H1 (cell line): ENCODE results near the gene ZMIZ1. TPM values are rescaled to one million over a fixed set of nuclear protein-coding genes. Genes with fewer than 3 reads are reported as not detected.

Source experiments
- CTCF ChIA-PET: fragments of 300-600 bp; sonication (Branson Sonifier 250); formaldehyde crosslinking; loops from one replicate; lab custom pipeline; 2021; ENCODE audit not compliant: partially characterized antibody; lab: Charles Lee
- POLR2A ChIA-PET: fragments of 300-600 bp; sonication (Branson Sonifier 250); formaldehyde crosslinking; loops from one replicate; lab custom pipeline; 2021; ENCODE audit warnings: inconsistent platforms; ENCODE audit not compliant: partially characterized antibody; lab: Charles Lee
- DNase-seq, 2 experiments: peaks; one replicate each; pipeline versions ENCODE4 v3.0.0 to v3.0.0-alpha.2; 2010 to 2022; ENCODE audit warnings: low spot score in 2 of 2, low read depth in 1 of 2, mixed read lengths in 1 of 2
- FAIRE-seq: peaks from 2 replicates; lab custom pipeline; 2011; peaks lifted over from hg19 to GRCh38; lab: Jason Lieb, UNC
- H2AFZ ChIP-seq: 2 replicates; pipeline ENCODE4 v1.8.1; 2012; ENCODE audit warnings: low read length, inconsistent platforms
- H2AK5ac ChIP-seq: 2 replicates; pipeline ENCODE4 v1.6.1; 2013; ENCODE audit warnings: low read depth, low read length
- H2BK120ac ChIP-seq: replicated peaks from 2 replicates; pipeline ENCODE3; 2013; ENCODE audit warnings: low read depth, low read length, inconsistent platforms
- H2BK12ac ChIP-seq: 2 replicates; pipeline ENCODE4 v1.6.1; 2013; ENCODE audit warnings: low read depth, low read length
- H2BK15ac ChIP-seq: 2 replicates; pipeline ENCODE4 v1.6.1; 2013; ENCODE audit warnings: low read length
- H2BK20ac ChIP-seq: 2 replicates; pipeline ENCODE4 v1.6.1; 2013; ENCODE audit warnings: low read length
- H2BK5ac ChIP-seq: 2 replicates; pipeline ENCODE4 v1.6.1; 2013; ENCODE audit warnings: low read depth, low read length
- H3K14ac ChIP-seq: 2 replicates; pipeline ENCODE4 v1.6.1; 2013; ENCODE audit warnings: inconsistent platforms; ENCODE audit not compliant: insufficient read length
- H3K18ac ChIP-seq: 2 replicates; pipeline ENCODE4 v1.6.1; 2013; ENCODE audit warnings: low read length; ENCODE audit errors: extremely low read depth
- H3K23ac ChIP-seq: 2 replicates; pipeline ENCODE4 v1.6.1; 2013; ENCODE audit warnings: inconsistent platforms; ENCODE audit not compliant: insufficient read length
- H3K23me2 ChIP-seq: 2 replicates; pipeline ENCODE4 v1.6.1; 2013; ENCODE audit warnings: low read depth, low read length
- H3K27ac ChIP-seq: 2 replicates; pipeline ENCODE4 v1.6.1; 2011; ENCODE audit warnings: low read depth, low read length, inconsistent platforms
- H3K27me3 ChIP-seq, 4 experiments: replicated peaks in 1 of 4; 1 replicate in 1 of 4; 2 replicates in 3 of 4; pipeline versions ENCODE4 v1.6.1 to v1.8.1; 2011 to 2013; ENCODE audit warnings: low read length in 3 of 4, mild to moderate bottlenecking in 3 of 4, inconsistent platforms in 2 of 4, mixed read lengths in 2 of 4, moderate library complexity in 1 of 4; ENCODE audit not compliant: control insufficient read depth in 3 of 4, insufficient read depth in 3 of 4; ENCODE audit errors: extremely low read depth in 1 of 4
- H3K36me3 ChIP-seq, 4 experiments: 2 replicates each; pipeline versions ENCODE4 v1.6.1 to v1.8.1; 2011 to 2013; ENCODE audit warnings: mild to moderate bottlenecking in 4 of 4, low read length in 3 of 4, moderate library complexity in 2 of 4, control low read depth in 1 of 4, inconsistent platforms in 1 of 4; ENCODE audit not compliant: insufficient read depth in 4 of 4, control insufficient read depth in 2 of 4
- H3K4ac ChIP-seq: replicated peaks from 2 replicates; pipeline ENCODE3; 2013; ENCODE audit warnings: low read length, low read depth, mixed read lengths, inconsistent platforms; ENCODE audit not compliant: insufficient read length
- H3K4me1 ChIP-seq, 4 experiments: replicated peaks in 1 of 4; 1 replicate in 1 of 4; 2 replicates in 3 of 4; pipeline versions ENCODE4 v1.6.1 to v1.8.1; 2011 to 2013; ENCODE audit warnings: low read length in 3 of 4, inconsistent platforms in 2 of 4, mixed read lengths in 1 of 4; ENCODE audit not compliant: insufficient read depth in 4 of 4, control insufficient read depth in 3 of 4
- H3K4me2 ChIP-seq, 2 experiments: 2 replicates each; pipeline versions ENCODE4 v1.6.1 to v1.8.1; 2011 to 2013; ENCODE audit warnings: low read depth in 2 of 2, low read length in 2 of 2, control low read depth in 1 of 2, inconsistent platforms in 1 of 2, mild to moderate bottlenecking in 1 of 2; ENCODE audit not compliant: insufficient read depth in 1 of 2
- H3K4me3 ChIP-seq, 4 experiments: fragments of 200-600, 300-600 bp in 1 of 4; sonication (generic), shearing (Covaris generic), sonication (Bioruptor Twin) in 1 of 4; 2 replicates each; pipeline versions ENCODE4 v1.5.1 to v1.8.1; 2011 to 2016; ENCODE audit warnings: low read length in 4 of 4, low read depth in 3 of 4, control low read depth in 2 of 4, inconsistent platforms in 2 of 4, mild to moderate bottlenecking in 2 of 4, mixed read lengths in 1 of 4, moderate library complexity in 1 of 4; ENCODE audit not compliant: insufficient read depth in 2 of 4; ENCODE audit errors: extremely low read depth in 1 of 4
- H3K56ac ChIP-seq: replicated peaks from 2 replicates; pipeline ENCODE3; 2013; ENCODE audit warnings: low read depth, mild to moderate bottlenecking, mixed read lengths, low read length, inconsistent platforms; ENCODE audit not compliant: insufficient read length
- H3K79me1 ChIP-seq: 2 replicates; pipeline ENCODE4 v1.6.1; 2013; ENCODE audit warnings: low read depth, low read length, control low read depth
- H3K79me2 ChIP-seq, 2 experiments: 2 replicates each; pipeline versions ENCODE4 v1.6.1 to v1.8.1; 2012 to 2013; ENCODE audit warnings: low read length in 2 of 2, mild to moderate bottlenecking in 2 of 2, inconsistent platforms in 1 of 2; ENCODE audit not compliant: insufficient read depth in 2 of 2, control insufficient read depth in 1 of 2
- H3K9ac ChIP-seq, 4 experiments: replicated peaks in 1 of 4; 1 replicate in 1 of 4; 2 replicates in 3 of 4; pipeline versions ENCODE4 v1.6.1 to v1.8.1; 2011 to 2013; ENCODE audit warnings: low read depth in 3 of 4, low read length in 3 of 4, control low read depth in 2 of 4, mild to moderate bottlenecking in 2 of 4, moderate library complexity in 2 of 4, inconsistent platforms in 1 of 4; ENCODE audit errors: extremely low read depth in 1 of 4
- H3K9me3 ChIP-seq, 2 experiments: 2 replicates each; pipeline versions ENCODE4 v1.6.1 to v1.8.1; 2012 to 2013; ENCODE audit warnings: mild to moderate bottlenecking in 2 of 2, moderate library complexity in 2 of 2, control low read depth in 1 of 2, inconsistent platforms in 1 of 2, low read depth in 1 of 2, low read length in 1 of 2, mixed read lengths in 1 of 2; ENCODE audit not compliant: insufficient read depth in 2 of 2
- H4K20me1 ChIP-seq, 2 experiments: replicated peaks in 1 of 2; 2 replicates each; pipeline versions ENCODE3 to v1.8.1; 2011 to 2013; ENCODE audit warnings: inconsistent platforms in 2 of 2, low read length in 2 of 2, mild to moderate bottlenecking in 1 of 2; ENCODE audit not compliant: insufficient read depth in 2 of 2, control insufficient read depth in 1 of 2
- H4K5ac ChIP-seq: 2 replicates; pipeline ENCODE4 v1.6.1; 2013; ENCODE audit warnings: low read length, low read depth, mixed read lengths, inconsistent platforms; ENCODE audit not compliant: insufficient read length
- H4K8ac ChIP-seq: 2 replicates; pipeline ENCODE4 v1.8.0; 2013; ENCODE audit warnings: mild to moderate bottlenecking, moderate library complexity, low read length, inconsistent platforms; ENCODE audit not compliant: insufficient read depth; ENCODE audit errors: extremely low read depth
- H4K91ac ChIP-seq: replicated peaks from 2 replicates; pipeline ENCODE3; 2013; ENCODE audit warnings: low read length, mixed read lengths, inconsistent platforms; ENCODE audit not compliant: insufficient read length
- CBX5 ChIP-seq: fragments of 300-800, 300-1000 bp; sonication (generic); IDR thresholded peaks from 2 replicates; pipeline ENCODE4 v1.7.1; 2016; ENCODE audit warnings: antibody characterized with exemption, low read length, low read depth
- CREB1 ChIP-seq: IDR thresholded peaks from 2 replicates; pipeline ENCODE4 v1.6.1; 2012; ENCODE audit warnings: inconsistent platforms
- EGR1 ChIP-seq: IDR thresholded peaks from 2 replicates; pipeline ENCODE4 v1.6.1; 2011; ENCODE audit warnings: low read depth, low read length, borderline replicate concordance
- EZH2 ChIP-seq: fragments of 200-600 bp; sonication (generic); IDR thresholded peaks from 2 replicates; pipeline ENCODE4 v1.7.1; 2012; ENCODE audit warnings: low read depth, mild to moderate bottlenecking, moderate library complexity, low read length, inconsistent platforms; ENCODE audit not compliant: severe bottlenecking
- FOSL1 ChIP-seq: IDR thresholded peaks from 2 replicates; pipeline ENCODE4 v1.6.1; 2011; ENCODE audit warnings: mild to moderate bottlenecking, low read depth, low read length, moderate library complexity; ENCODE audit not compliant: insufficient read depth
- HDAC6 ChIP-seq: IDR thresholded peaks from one replicate; pipeline ENCODE4 v1.7.1; 2012; ENCODE audit warnings: low read depth, mild to moderate bottlenecking, inconsistent platforms, low read length, moderate library complexity
- KDM5A ChIP-seq: fragments of 200-600 bp; IDR thresholded peaks from 2 replicates; pipeline ENCODE4 v1.7.1; 2012; ENCODE audit warnings: mild to moderate bottlenecking, low read length, inconsistent platforms, mixed read lengths
- NRF1 ChIP-seq: IDR thresholded peaks from 2 replicates; pipeline ENCODE4 v1.6.1; 2011; ENCODE audit warnings: mild to moderate bottlenecking, low read depth, low read length, improper control_type of control experiment
- POLR2A ChIP-seq, 2 experiments: IDR thresholded peaks; 1 replicate in 1 of 2; 2 replicates in 1 of 2; pipeline ENCODE4 v1.6.1; 2011; ENCODE audit warnings: low read depth in 2 of 2, low read length in 2 of 2, mild to moderate bottlenecking in 2 of 2; ENCODE audit errors: control extremely low read depth in 1 of 2
- RFX5 ChIP-seq: IDR thresholded peaks from 2 replicates; pipeline ENCODE4 v1.6.1; 2011; ENCODE audit warnings: low read depth, low read length, improper control_type of control experiment, borderline replicate concordance
- RNF2 ChIP-seq: fragments of 200-900, 300-1000 bp; sonication (generic); IDR thresholded peaks from 2 replicates; pipeline ENCODE4 v1.7.1; 2016; ENCODE audit warnings: borderline replicate concordance, low read depth, mild to moderate bottlenecking, antibody characterized with exemption, low read length; ENCODE audit not compliant: poor library complexity, severe bottlenecking; ENCODE audit errors: missing control alignments
- SIN3A ChIP-seq, 2 experiments: IDR thresholded peaks in 1 of 2; conservative IDR thresholded peaks in 1 of 2; 2 replicates each; pipeline ENCODE4 v1.6.1; 2011 to 2012; ENCODE audit warnings: low read length in 2 of 2, improper control_type of control experiment in 1 of 2, low read depth in 1 of 2, mild to moderate bottlenecking in 1 of 2
- SUZ12 ChIP-seq: fragments of 200-600 bp; sonication (generic); IDR thresholded peaks from 2 replicates; pipeline ENCODE4 v1.6.1; 2012; ENCODE audit warnings: mild to moderate bottlenecking, inconsistent platforms, low read length, moderate library complexity, mixed read lengths
- TAF1 ChIP-seq: IDR thresholded peaks from 2 replicates; pipeline ENCODE4 v1.6.1; 2011; ENCODE audit warnings: mild to moderate bottlenecking, low read depth, low read length
- TCF12 ChIP-seq: IDR thresholded peaks from 2 replicates; pipeline ENCODE4 v1.6.1; 2011; ENCODE audit warnings: low read depth, mild to moderate bottlenecking, low read length
- WGBS, 2 experiments: shearing (Covaris generic) in 1 of 2; methylation state at CpG; one replicate each; pipeline versions ENCODE4 v1.1.6 to v1.1.7; 2013 to 2015; ENCODE audit warnings: low lambda C conversion rate in 2 of 2, mixed read lengths in 2 of 2, inconsistent platforms in 1 of 2, low coverage in 1 of 2, missing lambda C conversion rate in 1 of 2; ENCODE audit not compliant: insufficient replicate concordance in 2 of 2, insufficient coverage in 1 of 2, insufficient read length in 1 of 2; ENCODE audit errors: extremely low coverage in 1 of 2, missing lambda C conversion rate in 1 of 2; 5-methylcytosine and 5-hydroxymethylcytosine counted together
- polyA plus RNA-seq, 7 experiments: library from polyadenylated mRNA; depleted of rRNA in 3 of 7; stranded (reverse) in 5 of 7; unstranded in 2 of 7; fragments of >200 nt in 5 of 7; fragments of 200-250 nt in 2 of 7; gene quantifications; 1 replicate in 5 of 7; 2 replicates in 1 of 7; 4 replicates in 1 of 7; pipeline versions ENCODE4 v1.2.1 to v1.2.3, GENCODE V29; 2011 to 2013; ENCODE audit warnings: missing spikeins in 2 of 7, mixed read lengths in 2 of 7
- total RNA-seq: library from RNA; stranded (reverse); fragmentation: NEBNext Ultra II Directional; extraction: Animal tissue kit (Norgen Biotek cat#: 25700); gene quantifications from 2 replicates; pipeline ENCODE4 v1.2.1, GENCODE V29; 2021

Gene ZMIZ1
- total and polyA plus RNA-seq, 2 of the 8 experiments (the other 6 are each of a cell fraction or from before 2014, with no cell fraction given) = 8.1 to 28.0 TPM

GRCh38 chr10:79056361-79056735, 12.4 kb upstream of the ZMIZ1 start:
- Histone ChIP-seq H3K4me3 (no peak overlapping the region), H3K27ac (no peak overlapping the region)
- FAIRE-seq = no peak
- TF ChIP-seq NRF1 (no peak), SIN3A (conservative IDR thresholded peaks at IDR 0.05 in 1 of 2, IDR thresholded peaks at IDR 0.05 in 1 of 2; ENCODE audit: low read depth in 1 of 2, low read length in 2 of 2) (no peak), HDAC6 (no peak), RNF2 (no peak), CREB1 (no peak), FOSL1 (no peak), CBX5 (no peak), RFX5 (no peak), TCF12 (no peak), EZH2 (no peak), TAF1 (no peak), KDM5A (no peak), SUZ12 (no peak), POLR2A (IDR thresholded peaks at IDR 0.05; ENCODE audit: control extremely low read depth in 1 of 2, low read depth in 2 of 2, low read length in 2 of 2) (no peak), EGR1 (no peak)

More at GRCh38 chr10:79056361-79056735, 12.4 kb upstream of the ZMIZ1 start:
- Histone ChIP-seq H3K36me3 (no peaks in the 10 kb centered on the region), H3K4me1 (peaks cover 0 to 30% (median 14%) of the 10 kb centered on the region in 4 experiments; a peak in 6 of 7 replicates), H4K8ac (no peak overlapping the region), H2AFZ (no peak overlapping the region), H3K14ac (no peak overlapping the region), H3K4me2 (peak overlapping the region in 1 of 2 experiments; percentile 23; a peak in 2 of 4 replicates), H2BK5ac (no peak overlapping the region), H3K27me3 (peaks cover 0 to 12% (median 0%) of the 10 kb centered on the region in 4 experiments; a peak in 2 of 7 replicates), H3K18ac (peak overlapping the region; percentile 27; the same call in 1 of the 2 replicates), H2BK120ac (no peak overlapping the region), H3K56ac (no peak overlapping the region), H3K79me2 (no peaks in the 10 kb centered on the region), H2BK15ac (no peak overlapping the region), H4K5ac (no peak overlapping the region), H4K20me1 (no peaks in the 10 kb centered on the region), H3K79me1 (no peaks in the 10 kb centered on the region), H2BK12ac (no peak overlapping the region), H3K23ac (no peak overlapping the region), H4K91ac (no peak overlapping the region), H3K23me2 (no peaks in the 10 kb centered on the region), H2AK5ac (no peak overlapping the region), H3K4ac (no peak overlapping the region), H3K9me3 (no peaks in the 10 kb centered on the region), H2BK20ac (0 out of 2 replicates have a peak overlapping the region, but pooled peaks have one; percentile 8), H3K9ac (no peak overlapping the region)
- no peak for DNase-seq
- CTCF ChIA-PET = interaction anchor here (0.8 to 1.8 kb wide), 3 partner anchors 10 to 156 kb away, joined by 3 to 4 read pairs (median 4); no protein-coding TSS in a partner anchor
- POLR2A ChIA-PET = no interaction called here
- 77% methylated on average over 8 of the region's 8 CpGs; no CpG with 5 or more reads in 1 of the 2 experiments for WGBS, 2 experiments
